Dedifferentiated amniotic fluid mesenchymal stem cell (primary cell): Measurements from ENCODE around the gene IQCE.
"Not testable (repeated sequence)": the region's sequence is repeated elsewhere in the genome, so short reads cannot be mapped to it uniquely, and the experiment has no call there.

Experiments
- DNase-seq: peaks from one replicate; pipeline ENCODE4 v3.0.0-alpha.2; 2016; ENCODE audit errors: extremely low spot score

Gene IQCE

GRCh38 chr7:2533566-2533965 lies 25.2 kb upstream of the IQCE start:
- not testable (repeated sequence) for DNase-seq

GRCh38 chr7:2534214-2534613 lies 24.6 kb upstream of the IQCE start:
- not testable (repeated sequence) for DNase-seq

GRCh38 chr7:2535872-2536627 lies 22.7 kb upstream of the IQCE start:
- DNase-seq = not testable (repeated sequence)

DNA sequence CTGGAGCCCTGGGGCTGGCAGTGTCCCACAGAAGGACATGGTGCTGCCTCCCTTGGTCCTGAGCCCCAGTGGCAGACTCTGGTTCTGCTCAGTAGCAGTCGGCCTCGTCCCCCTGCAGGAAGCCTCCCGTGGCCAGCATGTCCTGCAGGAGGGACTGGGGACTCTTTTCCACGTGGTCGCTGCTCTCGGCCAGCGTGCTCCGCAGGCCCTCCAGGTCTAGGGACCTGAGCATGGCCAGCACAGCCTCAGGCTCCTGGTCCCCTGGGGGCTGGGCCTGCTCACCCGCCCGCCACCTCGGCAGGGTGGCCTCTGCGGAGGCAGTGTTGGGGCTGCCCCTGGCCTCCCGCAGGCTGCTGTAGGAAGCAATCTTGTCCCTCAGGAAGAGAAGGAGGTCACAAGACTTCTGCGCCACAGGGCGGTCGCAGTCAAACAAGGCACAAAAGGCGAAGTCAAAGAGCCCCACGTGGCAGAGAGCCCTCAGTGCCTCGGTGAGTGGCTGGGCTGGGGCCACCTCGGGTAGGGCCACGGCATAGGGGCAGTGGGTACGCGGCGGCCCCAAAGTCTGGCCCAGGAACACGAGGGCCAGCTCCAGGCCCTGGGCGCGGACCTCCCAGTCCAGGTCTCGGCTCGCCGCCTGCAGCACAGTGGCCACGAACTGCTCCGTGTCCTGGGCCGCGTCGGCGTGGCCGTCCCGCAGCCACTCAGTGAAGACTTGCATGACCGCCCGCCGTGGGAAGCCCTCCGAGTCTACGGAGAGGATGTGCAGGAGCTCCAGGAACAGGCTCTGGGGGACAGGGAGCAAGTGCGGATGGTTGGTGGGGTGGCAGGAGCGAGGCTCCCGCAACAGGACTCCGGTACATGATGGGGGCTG lies 20.6 kb upstream of the IQCE start:
- DNase-seq = no peak

- no peak for DNase-seq
Observed at GRCh38 chr7:2539031-2539911, 19.5 kb upstream of the IQCE start.

DNA sequence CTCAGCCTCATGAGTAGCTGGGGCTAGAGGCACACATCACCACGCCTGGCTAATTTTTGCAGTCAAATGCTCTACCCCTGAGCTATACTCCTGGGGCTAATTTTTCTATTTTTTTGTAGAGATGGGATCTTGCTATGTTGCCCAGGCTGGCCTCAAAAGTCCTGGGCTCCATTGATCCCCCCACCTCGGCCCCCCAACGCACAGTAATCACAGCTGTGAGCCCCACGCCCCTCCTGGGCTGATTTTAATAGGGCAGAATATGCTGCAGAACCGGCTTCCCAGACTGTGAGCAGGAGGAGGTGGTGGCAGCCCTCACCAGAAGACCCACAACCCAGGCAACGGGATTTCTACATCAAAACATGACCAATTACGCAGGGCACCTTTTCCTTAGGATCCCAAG lies 18.6 kb upstream of the IQCE start:
- DNase-seq = no peak

DNA sequence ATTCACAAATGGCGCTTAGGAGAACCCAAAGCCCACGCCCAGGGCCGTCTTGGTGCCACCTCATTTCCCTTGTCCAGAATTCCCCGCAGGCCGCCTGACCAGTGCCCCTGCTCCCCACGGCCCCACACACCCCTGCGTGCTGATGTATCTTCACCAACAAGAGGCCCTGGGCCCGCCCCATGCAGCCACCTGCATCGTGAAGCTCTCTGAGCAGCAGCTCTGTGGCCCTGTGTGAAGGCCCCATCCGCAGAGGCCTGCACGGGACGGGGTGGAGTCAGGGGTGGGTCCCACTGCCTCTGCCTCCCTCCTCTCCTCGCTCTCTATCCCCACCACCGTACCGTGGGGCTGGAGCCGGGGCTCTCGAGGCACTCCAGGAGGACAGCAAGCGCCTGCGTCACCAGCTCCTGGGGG lies 18.1 kb upstream of the IQCE start:
- no peak for DNase-seq

DNA sequence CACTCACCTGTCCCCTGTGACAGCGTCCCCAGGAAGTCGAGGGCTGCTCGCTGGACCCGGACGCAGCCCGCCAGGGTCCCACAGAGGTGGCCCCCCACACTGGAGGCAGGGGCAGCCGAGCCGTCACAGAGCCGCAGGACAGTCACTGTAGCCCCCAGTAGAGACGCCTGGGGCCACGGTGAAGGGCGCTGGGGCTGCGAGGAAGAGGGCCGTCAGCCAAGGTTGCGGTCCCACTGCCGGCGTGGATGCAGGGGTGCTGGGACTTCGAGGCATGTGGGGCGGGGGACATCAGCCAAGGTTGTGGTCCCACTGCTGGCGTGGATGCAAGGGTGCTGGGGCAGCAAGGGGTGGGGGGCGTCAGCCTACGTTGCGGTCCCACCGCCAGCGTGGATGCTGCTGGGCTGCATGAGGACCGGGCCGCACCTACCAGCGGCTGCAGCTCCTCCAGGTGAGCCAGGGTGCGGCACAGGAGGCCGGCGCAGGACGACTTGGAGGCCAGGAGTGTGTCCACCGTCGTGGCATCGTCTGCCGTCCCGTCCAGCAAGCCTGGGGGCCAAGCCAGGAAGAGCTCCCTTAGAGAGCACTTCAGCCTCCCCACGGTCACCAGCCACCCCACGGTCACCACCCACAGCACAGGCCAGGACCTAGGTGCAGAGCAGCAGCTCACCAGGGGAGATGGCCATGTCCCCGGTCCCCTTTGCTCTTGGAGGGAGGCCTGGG lies 17.3 kb upstream of the IQCE start:
- no peak for DNase-seq

GRCh38 chr7:2542011-2542915 lies 16.5 kb upstream of the IQCE start:
- DNase-seq = no peak

DNA sequence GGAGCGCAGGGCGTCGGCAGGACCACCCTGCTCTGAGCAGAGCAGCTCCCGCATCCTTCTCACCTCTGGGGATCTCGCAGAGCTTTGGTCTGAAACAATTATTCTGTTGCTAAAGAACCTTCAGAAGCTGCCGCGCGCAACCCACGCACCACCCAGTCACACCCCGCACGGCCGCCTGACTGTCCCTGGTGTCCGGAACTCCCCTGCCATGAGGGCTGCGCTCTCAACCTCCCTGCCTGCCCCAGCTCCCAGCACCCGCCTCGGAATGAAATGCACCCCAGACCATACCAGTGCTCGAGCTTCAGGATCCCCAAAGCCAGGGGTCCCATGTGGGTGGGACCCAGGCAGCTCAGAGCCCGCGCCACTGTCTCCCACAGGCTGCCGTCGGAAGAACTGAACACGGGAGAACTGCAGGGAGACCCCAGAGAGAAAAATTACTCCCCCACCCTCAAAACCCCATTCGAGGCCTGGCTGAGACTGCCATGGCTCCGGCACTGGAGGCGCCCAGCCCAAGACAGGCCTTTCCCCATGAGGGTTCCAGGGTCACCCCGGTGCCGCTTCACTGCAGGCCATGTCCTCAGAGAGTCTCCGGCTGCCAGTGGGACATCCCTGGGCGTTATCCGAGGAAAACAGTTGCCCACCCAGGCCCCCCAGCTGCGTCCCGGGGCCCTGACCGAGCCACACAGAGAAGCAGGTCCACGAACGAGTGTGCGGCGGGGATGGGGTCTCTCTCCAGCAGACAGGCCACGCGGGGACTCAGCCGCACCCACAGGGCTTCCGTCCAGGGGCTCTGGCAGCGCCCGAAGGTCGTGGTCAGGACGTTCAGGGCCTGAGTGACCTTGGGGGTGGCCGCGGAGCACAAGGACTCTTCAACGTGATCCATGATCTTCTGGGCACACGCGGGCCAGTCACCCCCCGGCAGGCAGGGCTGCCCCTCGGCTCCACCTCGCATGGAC lies 15.6 kb upstream of the IQCE start:
- no peak for DNase-seq

- DNase-seq = no peak
Observed at GRCh38 chr7:2544541-2545188, 14.1 kb upstream of the IQCE start.

DNA sequence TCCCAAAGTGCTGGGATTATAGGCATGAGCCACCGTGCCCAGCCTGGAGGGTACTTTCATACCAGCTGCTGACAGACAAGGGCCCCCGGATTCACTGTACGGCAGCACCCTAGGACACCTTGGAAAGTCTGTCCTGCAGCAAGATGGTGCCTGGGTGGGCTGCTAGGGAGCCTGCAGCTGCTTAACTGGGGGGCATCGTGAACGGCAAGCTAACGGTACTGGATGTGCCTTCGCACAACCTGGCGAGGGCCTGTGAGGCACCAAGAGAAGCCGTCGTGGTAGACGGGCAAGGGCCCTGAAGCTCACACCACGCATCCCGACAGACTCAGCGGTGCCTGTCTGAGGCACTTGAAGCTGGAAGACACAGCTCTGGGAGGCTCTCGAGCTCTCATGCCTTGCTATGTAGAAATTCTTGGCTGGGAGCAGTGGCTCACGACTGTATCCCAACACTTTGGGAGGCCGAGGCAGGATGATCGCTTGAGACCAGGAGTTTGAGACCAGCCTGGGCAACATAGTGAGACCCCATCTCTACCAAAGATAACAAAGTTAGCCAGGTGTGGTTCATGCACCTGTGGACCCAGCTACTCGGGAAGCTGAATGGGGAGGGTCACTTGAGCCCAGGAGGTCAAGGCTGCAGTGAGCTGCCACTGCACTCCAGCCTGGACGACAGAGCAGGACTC lies 12.9 kb upstream of the IQCE start:
- DNase-seq = no peak

- DNase-seq = no peak
Observed at GRCh38 chr7:2546776-2547586, 11.8 kb upstream of the IQCE start.

GRCh38 chr7:2551418-2551817 lies 7.4 kb upstream of the IQCE start:
- no peak for DNase-seq

DNA sequence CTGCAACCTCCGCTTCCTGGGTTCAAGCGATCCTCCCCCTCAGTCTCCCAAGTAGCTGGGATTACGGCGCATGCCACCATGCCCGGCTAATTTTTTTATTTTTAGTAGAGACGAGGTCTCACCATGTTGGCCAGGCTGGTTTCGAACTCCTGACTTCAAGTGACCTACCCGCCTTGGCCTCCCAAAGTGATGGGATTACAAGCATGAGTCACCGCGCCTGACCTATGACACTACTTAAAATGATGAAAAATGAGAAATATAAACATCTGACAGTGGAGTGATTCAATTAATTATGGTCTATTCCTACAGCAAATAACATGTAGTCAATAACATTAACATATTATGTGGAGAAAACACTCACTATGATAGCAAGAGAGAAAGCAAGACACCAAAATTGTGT lies 5.7 kb upstream of the IQCE start:
- no peak for DNase-seq

GRCh38 chr7:2553831-2554581 lies 4.8 kb upstream of the IQCE start:
- no peak for DNase-seq
